GM18498 (cell line): Measurements from ENCODE around the gene TMEM117.
"Not testable (repeated sequence)": the region's sequence is repeated elsewhere in the genome, so short reads cannot be mapped to it uniquely, and the experiment has no call there.

Experiments
- ATAC-seq: cut with Tn5 transposase; IDR thresholded peaks from one replicate; pipeline ENCODE4 v1.9.1; 2021; ENCODE audit warnings: mild to moderate bottlenecking, moderate library complexity; ENCODE audit not compliant: unreplicated experiment

Gene TMEM117

DNA sequence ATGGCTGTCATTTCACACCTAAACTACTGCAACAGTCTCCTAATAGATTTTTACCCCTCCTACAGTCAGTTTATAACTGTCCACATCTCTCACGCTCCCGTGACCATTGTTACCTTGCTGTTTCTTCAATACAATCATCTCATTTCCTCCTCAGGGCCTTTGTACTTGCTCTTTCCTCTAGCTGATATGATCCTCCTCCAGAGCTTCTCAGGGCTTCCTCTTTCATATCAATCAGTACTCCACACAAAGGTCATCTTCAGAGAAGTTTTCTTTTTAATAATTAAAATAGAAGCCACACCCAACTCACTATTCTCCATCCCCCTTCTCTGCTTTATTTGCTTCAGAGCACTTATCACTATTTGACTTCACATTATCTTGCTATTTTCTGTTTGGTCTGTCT is 532.0 kb downstream of the TMEM117 start:
- no peak for ATAC-seq

DNA sequence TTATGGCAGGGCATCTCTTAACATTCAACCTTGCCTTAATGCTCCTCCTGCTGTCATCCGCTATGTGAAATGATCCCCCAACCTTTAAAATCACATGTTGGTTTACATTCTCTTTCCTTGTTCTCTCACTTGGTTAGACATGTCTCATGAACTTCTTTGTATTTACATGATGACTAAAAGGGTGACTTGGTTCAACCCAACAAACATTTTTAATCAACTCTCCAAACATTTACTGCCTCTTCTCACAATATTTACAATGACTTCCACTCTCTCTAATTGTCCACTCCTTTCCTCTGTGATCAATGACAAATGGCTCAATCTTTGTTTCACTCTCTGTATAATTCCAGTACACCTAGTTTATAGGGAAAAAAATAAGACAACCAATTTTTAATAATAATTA is 534.1 kb downstream of the TMEM117 start:
- ATAC-seq: no peak

DNA sequence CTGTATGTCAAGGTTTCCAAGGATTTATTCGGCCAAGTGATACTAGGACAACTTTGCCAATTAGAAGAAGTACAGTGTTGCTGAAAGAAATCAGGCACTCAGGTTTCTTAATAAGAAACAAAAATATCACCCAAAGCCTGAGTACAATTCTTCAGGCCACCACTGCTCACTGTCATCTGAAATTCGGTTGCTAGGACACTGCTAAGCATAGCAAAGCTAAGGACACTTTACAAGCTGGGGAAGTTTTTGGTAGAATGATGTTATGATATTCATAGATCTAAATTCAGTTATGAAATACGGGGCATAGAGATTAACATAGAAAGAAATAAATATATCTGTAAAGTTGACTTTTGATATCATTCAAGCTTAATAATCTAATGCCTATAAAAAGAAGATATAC is 535.1 kb downstream of the TMEM117 start:
- no peak for ATAC-seq

DNA sequence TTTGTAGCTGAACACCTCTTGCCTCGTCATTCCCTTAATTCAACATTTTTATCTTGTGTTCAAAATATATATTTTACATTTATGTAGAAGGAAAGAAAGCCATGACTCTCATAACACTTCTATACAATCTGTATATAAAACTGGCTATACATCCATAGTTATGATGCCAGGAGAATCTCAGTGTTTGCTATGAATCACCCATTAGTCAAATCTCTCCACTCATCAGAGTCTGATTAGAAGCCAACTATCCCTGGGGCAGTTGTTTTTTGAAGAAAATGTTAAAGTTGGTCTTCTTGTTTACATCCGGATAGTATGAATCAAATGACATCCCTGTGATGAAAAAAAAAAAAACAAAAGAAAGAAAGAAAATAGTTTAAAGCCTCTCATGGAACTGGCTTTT is 536.4 kb downstream of the TMEM117 start:
- no peak for ATAC-seq

DNA sequence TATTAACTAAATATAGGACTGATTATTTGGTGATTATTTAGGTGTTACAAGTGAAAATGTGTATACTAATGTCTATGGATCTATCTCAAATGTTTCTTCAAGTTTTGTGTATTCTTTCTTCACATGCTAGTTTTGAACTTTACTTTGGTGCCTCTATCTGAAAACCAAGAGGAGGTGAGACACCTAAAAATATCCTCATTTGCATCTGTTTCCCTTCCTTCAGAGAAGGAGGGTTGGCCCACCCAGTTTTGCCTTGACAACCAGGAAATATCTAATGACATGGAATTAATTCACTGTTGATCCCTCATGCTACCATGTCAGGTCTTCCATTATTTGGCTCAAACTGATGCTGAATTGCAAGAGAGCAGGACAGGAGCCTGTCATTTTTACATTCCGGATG is 539.8 kb downstream of the TMEM117 start:
- ATAC-seq: peak; percentile 64

DNA sequence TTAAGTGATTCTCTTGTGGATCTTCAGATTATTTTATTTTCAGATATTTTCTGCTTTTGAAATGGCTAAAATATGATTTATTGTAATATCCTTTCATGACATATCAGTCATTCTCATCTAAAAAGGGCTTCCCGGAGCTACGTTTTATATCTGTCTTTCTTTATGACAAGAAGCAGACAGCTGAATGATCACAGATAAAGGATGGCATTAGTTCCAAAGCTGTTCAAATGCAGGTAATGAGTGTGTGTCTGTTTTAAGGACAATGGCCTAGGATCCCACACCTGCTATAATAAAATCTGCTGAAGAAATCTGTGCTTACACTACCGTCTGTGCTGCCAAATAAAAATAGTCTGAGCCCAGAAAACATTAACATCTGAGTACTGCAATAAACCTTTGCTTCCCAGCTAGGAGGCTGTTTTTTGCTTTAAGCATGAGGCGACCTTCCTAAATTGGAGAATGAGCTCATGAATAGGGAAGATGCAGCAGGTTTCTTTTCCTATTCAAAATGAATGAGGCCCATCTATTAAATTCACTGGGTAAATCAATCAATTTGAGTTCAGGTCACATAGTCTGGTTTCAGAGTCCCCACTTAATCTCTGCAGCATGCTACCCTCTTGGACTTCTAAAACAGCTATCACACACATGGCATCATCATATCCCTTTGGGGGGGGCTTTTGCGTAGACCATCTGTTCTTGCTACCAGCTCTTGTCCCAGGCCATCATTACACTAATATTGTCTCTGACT is 541.7 kb downstream of the TMEM117 start:
- no peak for ATAC-seq

DNA sequence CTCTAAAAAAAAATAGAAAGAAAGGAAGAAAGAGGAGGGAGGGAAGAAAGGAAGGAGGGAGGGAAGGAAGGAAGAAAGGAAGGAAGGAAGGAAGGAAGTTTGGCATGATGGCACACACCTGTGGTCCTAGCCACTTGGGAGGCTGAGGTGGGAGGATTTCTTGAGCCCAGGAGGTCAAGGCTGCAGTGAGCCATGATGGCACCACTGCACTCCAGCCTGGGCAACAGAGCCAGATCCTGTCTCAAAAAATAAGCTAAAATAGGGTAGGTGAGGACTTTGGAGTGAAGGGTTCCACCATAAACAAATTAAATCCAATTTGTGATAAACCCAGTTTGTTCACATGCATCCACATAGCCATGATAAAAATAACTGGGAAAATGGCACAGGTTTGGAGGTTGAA is 543.2 kb downstream of the TMEM117 start:
- not testable (repeated sequence) for ATAC-seq

DNA sequence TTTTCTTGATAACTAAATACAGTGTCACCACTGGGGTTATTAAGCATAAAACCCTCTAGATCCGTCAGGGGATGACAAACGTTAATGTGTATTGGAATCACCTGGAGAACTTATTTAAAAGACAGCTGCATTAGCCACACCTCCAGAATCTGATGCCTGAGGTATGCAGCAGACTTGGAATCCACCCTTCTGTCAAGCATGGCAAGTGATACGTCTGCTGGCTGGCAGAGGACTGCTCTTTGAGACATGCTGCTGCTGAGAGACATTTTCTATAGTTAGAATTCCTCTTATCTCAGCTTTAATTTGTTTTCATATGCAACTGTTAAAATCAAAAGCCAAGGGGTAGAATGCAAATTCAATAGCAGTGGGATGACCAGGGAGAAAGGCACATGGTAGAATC is 544.0 kb downstream of the TMEM117 start:
- ATAC-seq: no peak

DNA sequence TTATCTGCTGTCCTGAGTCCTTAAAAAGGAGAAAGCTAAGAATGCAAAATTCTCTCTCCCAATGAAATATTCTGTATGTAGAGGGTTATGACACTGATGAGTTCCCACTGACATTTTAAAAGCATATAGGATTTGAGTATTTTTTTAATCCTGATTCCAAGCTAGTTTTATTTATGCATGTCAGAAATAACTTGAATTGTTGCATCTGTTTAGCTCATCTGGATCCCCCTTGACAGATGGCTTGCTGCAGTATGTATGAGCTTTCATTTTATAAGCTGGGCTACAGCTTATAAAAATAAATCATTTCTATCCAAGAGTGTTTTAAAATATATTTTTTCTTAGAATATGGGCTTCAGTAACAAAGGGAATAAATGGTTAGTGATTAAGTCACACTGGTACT is 545.0 kb downstream of the TMEM117 start:
- ATAC-seq: no peak

DNA sequence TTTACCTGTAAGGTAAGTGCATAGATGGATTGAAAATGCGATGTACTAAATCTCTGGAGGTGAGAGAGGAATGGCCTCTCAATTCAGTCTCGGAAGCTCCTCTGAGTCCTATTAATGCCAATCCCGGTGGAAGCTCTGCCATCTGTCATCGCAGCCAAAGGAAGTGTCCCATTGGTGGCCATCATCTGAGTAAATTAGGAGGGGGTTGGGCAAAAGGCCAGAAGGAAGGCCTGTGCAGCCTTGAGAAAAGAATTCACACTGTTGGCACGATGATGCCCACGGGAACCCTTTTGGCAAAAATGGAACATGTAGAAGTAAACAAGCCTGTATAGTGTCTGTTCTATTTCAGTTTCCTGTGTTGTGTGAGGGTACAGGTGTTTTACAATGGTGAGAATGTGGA is 545.5 kb downstream of the TMEM117 start:
- ATAC-seq: no peak

DNA sequence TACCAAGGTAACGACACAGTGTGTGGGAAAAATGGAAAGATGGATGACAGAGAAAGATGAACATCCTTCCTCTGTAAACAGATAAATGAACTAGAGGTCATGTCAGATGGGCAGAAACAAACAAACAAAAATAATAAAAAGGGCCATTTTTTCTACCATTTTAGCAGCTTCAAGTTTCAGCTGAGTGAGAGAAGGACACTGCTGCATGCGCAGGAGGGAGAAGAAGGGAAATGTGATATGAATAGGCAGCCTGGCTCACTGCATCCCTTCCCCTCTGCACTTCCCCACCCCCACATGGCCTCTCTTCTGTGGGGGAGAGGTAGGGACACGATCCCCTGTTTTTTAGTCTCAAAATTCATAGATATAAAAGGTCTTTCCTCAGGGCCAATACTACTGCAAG is 548.3 kb downstream of the TMEM117 start:
- ATAC-seq: no peak

DNA sequence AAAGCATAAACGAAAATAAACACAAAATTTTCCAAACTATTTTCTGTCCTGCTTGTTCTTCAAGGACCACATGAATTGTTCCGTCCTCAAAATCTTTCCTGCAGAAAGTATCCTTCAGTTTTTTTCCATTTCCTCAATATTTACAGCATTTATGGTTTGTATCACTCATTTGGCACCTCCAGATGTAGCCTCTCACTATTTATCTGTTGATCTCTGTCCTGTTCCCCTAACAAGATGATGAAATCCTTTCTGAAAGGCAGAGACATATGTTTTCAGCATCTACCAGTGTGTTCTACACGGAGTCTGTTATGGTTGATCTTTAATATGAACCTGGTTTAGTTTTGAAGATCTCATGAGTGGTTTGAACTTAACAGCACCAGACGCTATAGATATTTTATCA is 550.1 kb downstream of the TMEM117 start:
- no peak for ATAC-seq

DNA sequence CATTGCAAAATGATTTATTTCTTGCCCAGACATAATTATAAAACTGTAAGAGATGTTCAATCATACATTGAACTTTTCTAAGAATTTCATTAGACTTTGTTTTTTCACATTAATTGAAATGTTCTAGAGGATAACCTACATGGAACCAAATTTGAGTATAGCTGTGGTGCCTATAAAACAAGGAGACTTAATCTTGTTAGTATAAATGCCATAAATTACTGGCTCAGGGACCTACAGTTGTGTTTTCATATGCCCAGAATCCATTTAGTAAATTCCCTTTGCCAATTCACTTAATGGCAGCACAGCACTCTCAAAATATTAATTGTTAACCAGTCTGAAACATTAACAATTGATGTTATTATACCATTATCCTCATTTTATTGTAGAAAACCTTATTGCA is 551.7 kb downstream of the TMEM117 start:
- ATAC-seq: no peak

DNA sequence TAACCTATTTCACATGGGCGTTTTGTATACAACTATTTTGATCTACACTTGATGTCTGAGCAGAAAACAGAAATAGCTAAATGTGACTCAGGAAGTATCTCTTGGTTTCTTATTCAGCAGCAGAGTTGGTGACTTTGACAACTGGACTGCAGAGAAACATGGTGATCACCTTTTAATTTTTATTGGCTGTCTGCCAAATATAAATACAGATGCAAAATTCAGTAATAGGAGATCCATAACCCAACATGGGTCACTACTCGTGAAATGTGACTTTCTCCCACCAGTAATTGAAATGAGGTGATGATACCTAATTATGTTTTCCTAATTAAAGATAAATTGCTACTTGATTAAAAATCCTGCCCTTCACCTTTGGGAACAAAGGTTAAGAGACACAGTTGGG is 553.2 kb downstream of the TMEM117 start:
- ATAC-seq: no peak

DNA sequence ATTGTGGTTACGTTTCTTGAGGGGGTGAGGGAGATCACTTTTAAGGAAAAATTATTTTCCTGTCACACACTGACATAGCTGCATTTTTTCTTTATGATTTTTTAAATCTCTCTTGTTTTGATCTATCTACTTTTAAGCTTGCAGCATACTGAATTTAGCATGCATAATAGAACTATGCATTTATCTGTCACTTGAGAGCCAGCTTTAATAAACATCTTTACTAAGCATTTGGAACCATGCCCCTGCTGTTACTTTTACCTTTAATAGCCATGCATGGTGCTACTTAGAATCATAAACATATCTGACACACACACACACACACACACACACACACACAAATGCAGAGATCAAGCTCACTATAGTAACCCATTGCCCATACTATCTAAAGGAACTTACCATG is 554.0 kb downstream of the TMEM117 start:
- ATAC-seq: no peak

DNA sequence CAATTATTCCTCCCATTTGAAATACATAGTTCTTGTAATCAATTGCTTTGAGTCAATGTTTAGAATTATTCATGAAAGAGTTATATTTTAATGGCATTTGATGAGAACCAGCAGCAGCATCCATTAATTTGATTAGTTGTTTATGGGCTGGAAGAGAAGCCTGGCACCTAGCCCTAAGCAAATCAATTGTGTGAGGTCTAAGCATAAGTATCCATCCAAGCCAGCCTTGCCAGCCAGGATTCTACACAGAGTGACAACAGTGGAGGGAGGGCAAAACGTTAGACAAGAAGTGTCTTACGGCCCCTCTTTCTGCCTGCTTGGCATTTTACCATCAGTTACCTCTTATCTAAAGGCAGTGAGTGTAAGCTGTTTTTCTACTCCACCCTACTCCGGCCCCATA is 561.8 kb downstream of the TMEM117 start:
- no peak for ATAC-seq

DNA sequence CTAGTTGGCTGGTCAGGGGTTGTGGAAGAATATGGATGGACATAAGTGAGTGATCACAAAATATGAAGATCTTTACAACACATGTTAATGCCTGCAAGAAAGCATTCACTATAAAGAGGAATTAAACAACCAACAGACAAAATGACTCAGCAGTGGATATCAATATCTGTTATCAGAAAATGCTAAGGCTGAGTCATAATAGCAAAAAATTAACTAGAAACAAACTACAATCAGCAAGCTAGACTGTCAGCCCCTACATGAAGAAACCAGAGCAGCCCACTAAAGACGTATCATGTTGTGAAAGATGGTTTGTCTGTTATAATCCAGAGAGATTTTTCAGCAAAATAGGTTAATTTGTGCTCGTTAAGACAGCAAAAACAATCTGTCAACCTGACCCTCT is 567.3 kb downstream of the TMEM117 start:
- no peak for ATAC-seq

DNA sequence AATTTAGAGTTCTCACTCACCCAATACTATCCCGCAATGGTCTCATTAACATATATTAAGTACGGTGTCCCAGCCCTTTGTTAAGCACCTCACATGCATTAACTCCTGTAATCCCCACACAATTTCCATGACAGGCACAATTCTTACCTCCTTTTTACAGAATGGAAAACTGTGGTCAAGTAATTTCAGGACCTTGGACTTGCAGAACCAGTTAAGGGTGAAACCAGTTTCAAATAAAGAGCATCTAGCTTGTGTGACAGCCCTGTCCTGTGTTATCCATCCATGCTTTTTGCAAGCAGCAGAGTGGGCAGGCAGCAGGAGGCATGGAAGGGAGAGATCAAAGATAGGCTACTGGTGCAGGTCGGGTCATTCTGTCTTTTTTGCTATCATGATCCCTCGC is 569.4 kb downstream of the TMEM117 start:
- ATAC-seq: no peak

DNA sequence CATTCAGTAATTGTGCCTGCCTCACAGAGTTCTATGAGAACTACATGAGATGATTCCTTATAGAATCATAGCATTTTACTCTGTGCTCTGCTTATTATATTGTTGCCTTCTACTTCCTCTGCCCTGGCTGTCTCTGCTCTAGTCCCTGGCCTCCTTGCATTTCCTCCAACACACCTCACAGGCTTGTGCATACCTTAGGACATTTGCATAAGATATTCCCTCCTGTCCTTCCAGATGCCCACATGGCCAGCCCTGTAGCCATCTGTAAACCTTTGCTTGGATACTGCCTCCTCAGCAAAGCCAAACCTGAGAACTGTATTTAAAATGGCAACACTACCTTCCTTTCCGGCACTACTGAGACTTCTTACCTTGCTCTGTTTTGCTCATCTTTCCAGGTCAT is 586.7 kb downstream of the TMEM117 start:
- no peak for ATAC-seq

DNA sequence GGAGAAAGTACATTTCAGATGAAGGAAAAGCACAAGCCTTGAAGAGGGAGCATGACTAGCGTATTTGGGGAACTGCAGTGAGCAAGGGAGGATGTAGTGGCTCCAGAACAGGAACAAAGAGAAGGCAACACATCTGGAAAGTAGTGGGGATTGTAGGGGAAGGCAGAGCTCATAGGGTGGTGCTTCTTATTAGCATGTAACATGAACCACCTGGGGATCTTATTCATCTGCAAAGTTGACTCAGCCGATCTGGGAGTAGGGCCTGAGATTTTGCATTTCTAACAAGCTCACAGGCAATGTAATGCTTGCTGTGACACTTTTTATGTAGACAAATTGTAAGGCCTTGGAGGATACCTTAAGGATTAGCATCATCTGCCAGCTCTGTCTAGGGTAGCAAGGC is 592.9 kb downstream of the TMEM117 start:
- ATAC-seq: no peak

DNA sequence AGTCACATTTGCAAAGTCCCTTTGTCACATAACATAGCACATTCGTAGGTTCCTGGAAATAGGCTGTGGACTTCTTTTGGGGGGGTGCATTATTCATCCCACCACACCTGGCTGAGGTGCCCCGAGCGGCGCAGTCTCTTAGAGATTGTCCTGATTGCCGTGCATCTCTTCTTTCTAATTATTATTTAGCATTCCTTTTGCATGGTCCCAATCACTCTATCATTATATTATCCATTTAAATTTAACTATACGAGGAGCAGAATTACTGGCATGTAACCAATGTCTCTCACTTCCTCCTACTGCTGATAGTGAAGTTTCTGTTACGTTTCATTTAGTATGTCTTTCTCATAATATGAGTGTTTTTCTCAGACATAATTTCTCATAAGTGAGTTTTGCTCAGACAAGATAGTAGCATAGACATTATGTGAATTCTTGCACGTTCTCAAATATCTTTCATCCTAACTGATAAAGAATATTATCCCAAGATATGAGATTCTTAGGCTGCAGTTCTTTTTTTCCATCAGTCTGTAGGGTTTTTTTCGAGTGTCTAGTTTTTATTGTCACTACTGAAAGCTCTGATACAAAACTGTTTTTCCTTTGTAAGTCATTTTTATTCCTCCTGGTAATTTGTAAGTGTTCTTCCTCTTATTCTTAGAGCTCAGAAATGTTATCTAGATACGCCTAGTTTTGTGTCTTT is 595.9 kb downstream of the TMEM117 start:
- peak; percentile 77 for ATAC-seq

DNA sequence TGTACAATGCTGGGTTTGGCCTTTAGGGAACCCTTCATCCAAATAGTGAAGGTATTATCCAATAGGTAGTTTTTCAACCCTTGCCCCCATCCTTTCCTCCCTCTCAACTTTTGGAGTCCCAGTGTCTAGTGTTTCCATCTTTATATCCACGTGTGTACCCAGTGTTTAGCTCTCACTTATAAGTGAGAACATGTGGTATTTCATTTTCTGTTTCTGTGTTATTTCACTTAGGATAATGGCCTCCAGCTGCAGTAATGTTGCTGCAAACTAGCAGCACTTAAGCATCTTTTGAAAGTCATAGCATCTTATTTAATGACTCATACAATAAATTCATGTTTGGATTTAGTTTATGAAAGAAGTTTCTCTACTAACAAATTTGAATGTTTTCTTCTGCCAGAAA is 597.8 kb downstream of the TMEM117 start:
- ATAC-seq: peak; percentile 55

DNA sequence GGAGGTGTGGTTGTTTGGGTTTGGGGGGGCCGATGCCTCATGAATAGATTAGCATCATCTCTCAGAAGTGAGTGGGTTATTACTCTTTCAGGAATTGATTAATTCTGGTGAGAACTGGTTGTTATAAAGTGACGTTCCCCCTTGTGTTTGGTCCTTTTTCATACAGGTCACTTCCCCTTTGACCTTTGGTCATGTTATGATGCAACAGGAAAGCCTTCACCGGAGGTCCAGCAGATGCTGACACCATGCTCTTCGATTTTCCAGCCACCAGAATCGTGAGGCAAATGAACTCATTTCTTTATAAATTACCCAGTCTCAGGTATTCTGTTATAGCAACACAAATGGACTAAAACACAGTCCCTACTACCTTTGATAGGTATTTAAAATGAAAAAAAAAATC is 600.9 kb downstream of the TMEM117 start:
- ATAC-seq: no peak
